OCI-LY1 (cell line): ENCODE measurements around the gene HCRTR2.
"Not testable (repeated sequence)": the region's sequence is repeated elsewhere in the genome, so short reads cannot be mapped to it uniquely, and the experiment has no call there.

Experiments
- H2AFZ ChIP-seq: fragments of 200-600 bp; sonication (generic), shearing (Covaris generic); 2 replicates; pipeline ENCODE4 v1.6.0; 2014; ENCODE audit warnings: antibody characterized with exemption, mild to moderate bottlenecking, low read length
- H3F3A ChIP-seq: fragments of 200-600 bp; sonication (generic), shearing (Covaris generic); 2 replicates; pipeline ENCODE4 v1.6.0; 2014; ENCODE audit warnings: mild to moderate bottlenecking, antibody characterized with exemption, low read length, moderate library complexity; ENCODE audit not compliant: insufficient read depth
- H3K27ac ChIP-seq: fragments of 200-600 bp; sonication (generic); 2 replicates; pipeline ENCODE4 v1.5.1; 2014; ENCODE audit warnings: low read length, mixed run types, mild to moderate bottlenecking, low read depth; ENCODE audit not compliant: poor library complexity, severe bottlenecking
- H3K27me3 ChIP-seq: fragments of 200-600 bp; sonication (generic); 2 replicates; pipeline ENCODE4 v1.6.0; 2014; ENCODE audit warnings: antibody characterized with exemption, mild to moderate bottlenecking, low read length, moderate library complexity; ENCODE audit not compliant: insufficient read depth
- H3K36me3 ChIP-seq: fragments of 200-600 bp; sonication (generic); 2 replicates; pipeline ENCODE4 v1.6.1; 2014; ENCODE audit warnings: mild to moderate bottlenecking, antibody characterized with exemption, low read length, moderate library complexity, mixed read lengths; ENCODE audit not compliant: insufficient read depth
- H3K4me1 ChIP-seq: fragments of 200-600 bp; sonication (generic); 2 replicates; pipeline ENCODE4 v1.5.1; 2014; ENCODE audit warnings: mild to moderate bottlenecking, low read length, moderate library complexity; ENCODE audit not compliant: insufficient read depth, severe bottlenecking
- H3K4me2 ChIP-seq: fragments of 200-600 bp; sonication (generic), shearing (Covaris generic); 2 replicates; pipeline ENCODE4 v1.6.1; 2014; ENCODE audit warnings: low read length
- H3K4me3 ChIP-seq: fragments of 200-600 bp; sonication (generic); 2 replicates; pipeline ENCODE4 v1.5.1; 2014; ENCODE audit warnings: low read length, low read depth, mild to moderate bottlenecking, mixed read lengths; ENCODE audit not compliant: poor library complexity, severe bottlenecking
- H3K79me2 ChIP-seq: fragments of 200-600 bp; shearing (Covaris generic); 2 replicates; pipeline ENCODE4 v1.6.1; 2016; ENCODE audit warnings: mixed run types, low read length, mixed read lengths; ENCODE audit not compliant: insufficient read depth
- H3K9ac ChIP-seq: fragments of 200-600 bp; sonication (generic), shearing (Covaris generic); 2 replicates; pipeline ENCODE4 v1.6.1; 2014; ENCODE audit warnings: mild to moderate bottlenecking, low read length, mixed read lengths
- H3K9me2 ChIP-seq: fragments of 200-600 bp; sonication (generic), shearing (Covaris generic); 2 replicates; pipeline ENCODE4 v1.6.1; 2014; ENCODE audit warnings: low read depth, mild to moderate bottlenecking, low read length, mixed read lengths
- H3K9me3 ChIP-seq: fragments of 200-600 bp; shearing (Covaris generic); 2 replicates; pipeline ENCODE4 v1.6.1; 2014; ENCODE audit warnings: low read length, mixed read lengths
- H4K20me1 ChIP-seq: fragments of 200-600 bp; sonication (generic), shearing (Covaris generic); 2 replicates; pipeline ENCODE4 v1.6.0; 2016; ENCODE audit warnings: mild to moderate bottlenecking, low read length; ENCODE audit not compliant: insufficient read depth
- EZH2 ChIP-seq: fragments of 200-600 bp; sonication (generic), shearing (Covaris generic); IDR thresholded peaks from 2 replicates; pipeline ENCODE4 v1.8.0; 2017; ENCODE audit warnings: borderline replicate concordance, mixed run types, mild to moderate bottlenecking, antibody characterized with exemption, low read length, moderate library complexity, mixed read lengths
- TF ChIP-seq, protein P1 (sequence below): fragments of 200-600 bp; sonication (generic), shearing (Covaris generic); IDR thresholded peaks from 2 replicates; pipeline ENCODE4 v1.5.1; 2017; ENCODE audit warnings: mild to moderate bottlenecking, antibody characterized with exemption, low read length, moderate library complexity, mixed read lengths

HCRTR2 gene

DNA sequence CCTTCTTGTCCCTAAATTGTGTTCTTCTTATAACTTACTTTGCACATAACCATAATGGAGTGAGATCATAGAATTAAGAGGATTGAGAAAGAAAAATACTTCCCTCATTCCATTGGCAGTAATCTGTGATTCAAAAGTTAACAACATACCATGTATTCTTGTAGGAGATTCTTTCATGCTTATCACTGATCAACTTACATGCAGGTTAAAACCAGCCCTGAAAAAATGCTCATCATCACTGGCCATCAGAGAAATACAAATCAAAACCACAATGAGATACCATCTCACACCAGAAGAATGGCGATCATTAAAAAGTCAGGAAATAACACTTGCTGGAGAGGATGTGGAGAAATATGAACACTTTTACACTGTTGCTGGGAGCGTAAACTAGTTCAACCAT is 116.4 kb downstream of the HCRTR2 start:
- Histone ChIP-seq H3K9ac (no peak overlapping the region), H3K27ac (no peak overlapping the region), H3K79me2 (no peaks in the 10 kb centered on the region), H3K4me3 (no peak overlapping the region), H3K4me2 (no peak overlapping the region), H4K20me1 (no peaks in the 10 kb centered on the region), H3K4me1 (no peaks in the 10 kb centered on the region), H3K36me3 (no peaks in the 10 kb centered on the region), H3F3A (no peaks in the 10 kb centered on the region), H3K27me3 (no peaks in the 10 kb centered on the region), H2AFZ (no peak overlapping the region), H3K9me2 (no peaks in the 10 kb centered on the region), H3K9me3 (no peaks in the 10 kb centered on the region)
- TF ChIP-seq, protein P1, sequence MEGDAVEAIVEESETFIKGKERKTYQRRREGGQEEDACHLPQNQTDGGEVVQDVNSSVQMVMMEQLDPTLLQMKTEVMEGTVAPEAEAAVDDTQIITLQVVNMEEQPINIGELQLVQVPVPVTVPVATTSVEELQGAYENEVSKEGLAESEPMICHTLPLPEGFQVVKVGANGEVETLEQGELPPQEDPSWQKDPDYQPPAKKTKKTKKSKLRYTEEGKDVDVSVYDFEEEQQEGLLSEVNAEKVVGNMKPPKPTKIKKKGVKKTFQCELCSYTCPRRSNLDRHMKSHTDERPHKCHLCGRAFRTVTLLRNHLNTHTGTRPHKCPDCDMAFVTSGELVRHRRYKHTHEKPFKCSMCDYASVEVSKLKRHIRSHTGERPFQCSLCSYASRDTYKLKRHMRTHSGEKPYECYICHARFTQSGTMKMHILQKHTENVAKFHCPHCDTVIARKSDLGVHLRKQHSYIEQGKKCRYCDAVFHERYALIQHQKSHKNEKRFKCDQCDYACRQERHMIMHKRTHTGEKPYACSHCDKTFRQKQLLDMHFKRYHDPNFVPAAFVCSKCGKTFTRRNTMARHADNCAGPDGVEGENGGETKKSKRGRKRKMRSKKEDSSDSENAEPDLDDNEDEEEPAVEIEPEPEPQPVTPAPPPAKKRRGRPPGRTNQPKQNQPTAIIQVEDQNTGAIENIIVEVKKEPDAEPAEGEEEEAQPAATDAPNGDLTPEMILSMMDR, result no peak
- no peak for TF ChIP-seq EZH2

DNA sequence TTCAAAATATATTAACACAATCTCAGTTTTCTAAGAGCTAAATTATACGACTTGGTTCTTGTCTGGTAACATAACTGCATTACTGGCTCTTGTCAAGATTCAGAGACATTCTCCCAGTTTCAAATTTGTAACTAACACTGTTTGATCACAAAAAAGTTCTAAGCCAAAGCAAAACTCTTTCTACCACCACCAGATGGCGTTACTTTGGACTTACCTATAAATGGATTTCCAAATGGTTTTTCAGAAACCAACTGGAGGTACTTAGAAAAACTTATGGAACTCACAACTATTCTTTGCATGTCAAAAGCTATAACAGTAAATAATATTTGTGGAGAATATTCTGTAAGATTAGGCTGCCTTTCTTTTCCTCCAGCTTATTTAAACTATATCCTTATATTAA is 118.8 kb downstream of the HCRTR2 start:
- H3K9me2 ChIP-seq, result no peaks in the 10 kb centered on the region
- H3K27me3 ChIP-seq, result no peaks in the 10 kb centered on the region
- TF ChIP-seq EZH2, result no peak
- TF ChIP-seq, protein P1, result peak; percentile 50; the same call in 1 of the 2 replicates
- no peaks in the 10 kb centered on the region for H3K36me3 ChIP-seq
- no peak overlapping the region for H2AFZ ChIP-seq
- no peak overlapping the region for H3K4me3 ChIP-seq
- H3K79me2 ChIP-seq, result no peaks in the 10 kb centered on the region
- no peak overlapping the region for H3K9ac ChIP-seq
- no peaks in the 10 kb centered on the region for H3F3A ChIP-seq
- no peak overlapping the region for H3K27ac ChIP-seq
- H3K9me3 ChIP-seq, result no peaks in the 10 kb centered on the region
- no peaks in the 10 kb centered on the region for H3K4me1 ChIP-seq
- H4K20me1 ChIP-seq, result no peaks in the 10 kb centered on the region
- H3K4me2 ChIP-seq, result no peak overlapping the region

DNA sequence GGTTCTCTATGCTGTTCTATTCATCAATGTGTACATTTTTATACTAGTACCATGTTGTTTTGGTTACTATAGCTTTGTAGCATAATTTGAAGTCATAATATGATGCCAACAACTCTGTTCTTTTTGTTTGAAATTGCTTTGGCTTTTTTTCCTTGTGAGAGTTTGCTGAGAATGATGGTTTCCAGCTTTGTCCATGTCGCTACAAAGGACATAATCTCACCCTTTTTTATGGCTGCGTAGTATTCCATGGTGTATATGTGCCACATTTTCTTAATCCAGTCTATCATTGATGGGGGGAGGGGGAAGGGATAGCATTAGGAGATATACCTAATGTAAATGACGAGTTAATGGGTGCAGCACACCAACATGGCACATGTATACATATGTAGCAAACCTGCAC is 122.9 kb downstream of the HCRTR2 start:
- H2AFZ ChIP-seq, H3F3A ChIP-seq: not testable (repeated sequence)

DNA sequence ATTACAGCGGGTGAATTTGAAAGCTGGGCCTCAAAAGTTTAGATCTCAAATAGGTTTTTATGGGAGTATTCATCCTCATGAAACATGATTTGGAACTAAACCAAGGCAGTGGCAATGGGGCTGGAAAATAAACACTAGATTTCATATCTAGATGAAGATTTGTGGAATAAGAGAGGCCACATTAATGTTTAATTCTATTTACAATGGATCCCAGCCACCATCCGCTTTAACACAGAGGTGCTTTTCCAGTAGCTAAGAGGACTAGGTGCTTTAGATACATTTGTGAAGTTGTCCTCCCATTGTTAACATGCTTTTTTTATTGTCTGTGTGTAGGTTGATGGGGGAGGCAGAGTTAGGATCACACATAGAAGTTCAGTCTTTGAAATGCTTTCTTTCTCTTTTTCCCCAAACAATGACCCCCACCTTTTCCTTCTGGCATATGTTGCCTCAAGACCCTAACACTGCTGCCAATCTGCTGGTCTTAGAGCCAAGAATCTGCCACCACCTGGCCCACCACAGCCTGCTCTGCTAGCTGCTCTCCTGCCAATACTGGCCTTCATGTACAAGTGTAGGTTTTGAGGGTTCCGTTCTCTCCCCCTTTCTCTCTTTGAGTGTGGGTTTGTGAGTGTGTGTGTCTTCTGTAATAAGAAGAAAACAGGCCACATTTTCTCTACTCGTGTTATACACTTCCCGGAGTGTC is 125.1 kb downstream of the HCRTR2 start:
- Histone ChIP-seq H3K27ac (no peak overlapping the region), H4K20me1 (no peaks in the 10 kb centered on the region), H3K9me2 (no peaks in the 10 kb centered on the region), H3K4me2 (no peak overlapping the region), H2AFZ (no peak overlapping the region), H3K36me3 (no peaks in the 10 kb centered on the region), H3K79me2 (no peaks in the 10 kb centered on the region), H3K4me1 (no peaks in the 10 kb centered on the region), H3K27me3 (no peaks in the 10 kb centered on the region), H3F3A (no peaks in the 10 kb centered on the region), H3K9ac (no peak overlapping the region), H3K4me3 (no peak overlapping the region), H3K9me3 (no peaks in the 10 kb centered on the region)
- TF ChIP-seq EZH2, result no peak
- TF ChIP-seq, protein P1, result no peak

More for the DNA sequence above, 122.9 kb downstream of the HCRTR2 start:
- not testable (repeated sequence) for H3K4me1 ChIP-seq, H3K27me3 ChIP-seq, H3K4me2 ChIP-seq, H3K9me3 ChIP-seq, H3K27ac ChIP-seq, H4K20me1 ChIP-seq, H3K36me3 ChIP-seq, H3K4me3 ChIP-seq, H3K9ac ChIP-seq, H3K79me2 ChIP-seq, H3K9me2 ChIP-seq
